PC-9 (cell line): Measurements from ENCODE around the gene PDE1C. TPM values are rescaled to one million over a fixed set of nuclear protein-coding genes. Genes with fewer than 3 reads are reported as not detected.

Experiments used
- BruUV-seq: library from RNA; stranded (reverse); fragments of 400-500 nt; replicated peaks from 2 replicates; lab custom pipeline; 2021; lab: Mats Ljungman, UMichigan
- CTCF ChIA-PET: fragments of 300-600 bp; sonication (Branson Sonifier 250); formaldehyde crosslinking; loops from one replicate; lab custom pipeline; 2022; ENCODE audit warnings: antibody characterized with exemption; lab: Charles Lee
- POLR2A ChIA-PET: fragments of 300-600 bp; sonication (Branson Sonifier 250); formaldehyde crosslinking; loops from one replicate; lab custom pipeline; 2022; ENCODE audit warnings: antibody characterized with exemption; ENCODE audit not compliant: unreplicated experiment; lab: Charles Lee
- DNase-seq, 2 experiments: peaks; one replicate each; pipeline versions ENCODE4 v3.0.0 to v3.0.0-alpha.2; 2015 to 2022; ENCODE audit warnings: mixed read lengths in 1 of 2
- H2AFZ ChIP-seq: fragments of 200-600 bp; sonication (generic); 2 replicates; pipeline ENCODE4 v1.8.1; 2017; ENCODE audit warnings: antibody characterized with exemption
- H3F3A ChIP-seq: fragments of 200-600 bp; sonication (generic); 2 replicates; pipeline ENCODE4 v1.8.1; 2017; ENCODE audit warnings: antibody characterized with exemption, mild to moderate bottlenecking, low read depth; ENCODE audit not compliant: insufficient read depth
- H3K27ac ChIP-seq: fragments of 200-600 bp; sonication (generic); 2 replicates; pipeline ENCODE4 v1.6.1; 2016; ENCODE audit warnings: mixed run types
- H3K27me3 ChIP-seq: fragments of 200-600 bp; sonication (generic); 2 replicates; pipeline ENCODE4 v1.6.1; 2016; ENCODE audit warnings: low read depth, mixed run types; ENCODE audit not compliant: insufficient read depth
- H3K36me3 ChIP-seq: fragments of 200-600 bp; sonication (generic); 2 replicates; pipeline ENCODE4 v1.6.1; 2016; ENCODE audit warnings: low read depth, mixed run types
- H3K4me1 ChIP-seq: fragments of 200-600 bp; sonication (generic); replicated peaks from 2 replicates; pipeline ENCODE4 v1.6.1; 2016; ENCODE audit warnings: mixed run types; ENCODE audit not compliant: insufficient read depth
- H3K4me2 ChIP-seq: fragments of 200-600 bp; sonication (generic); 2 replicates; pipeline ENCODE4 v1.6.1; 2017; ENCODE audit warnings: mixed run types
- H3K4me3 ChIP-seq: fragments of 200-600 bp; sonication (generic); 2 replicates; pipeline ENCODE4 v1.6.1; 2016; ENCODE audit warnings: mixed run types
- H3K79me2 ChIP-seq: fragments of 200-600 bp; sonication (generic); 2 replicates; pipeline ENCODE4 v1.6.1; 2017; ENCODE audit warnings: low read depth, mixed run types
- H3K9me2 ChIP-seq: fragments of 200-600 bp; sonication (generic); 2 replicates; pipeline ENCODE4 v1.8.1; 2017; ENCODE audit warnings: mild to moderate bottlenecking; ENCODE audit not compliant: insufficient read depth
- H3K9me3 ChIP-seq: fragments of 200-600 bp; sonication (generic); 2 replicates; pipeline ENCODE4 v1.8.1; 2016; ENCODE audit warnings: low read depth; ENCODE audit not compliant: insufficient read depth
- H4K20me1 ChIP-seq: fragments of 200-600 bp; sonication (generic); 2 replicates; pipeline ENCODE4 v1.8.1; 2017; ENCODE audit not compliant: insufficient read depth
- CTCF ChIP-seq: fragments of 200-600 bp; sonication (generic); conservative IDR thresholded peaks from 2 replicates; pipeline ENCODE4 v1.6.1; 2017; ENCODE audit warnings: mixed run types, antibody characterized with exemption, mild to moderate bottlenecking, moderate library complexity
- EZH2 ChIP-seq: fragments of 200-600 bp; sonication (generic); IDR thresholded peaks from 2 replicates; pipeline ENCODE4 v1.8.0; 2017; ENCODE audit warnings: antibody characterized with exemption, low read depth
- intact Hi-C: fragments of 100-400 bp; cut with micrococcal nuclease; formaldehyde crosslinking; loops from one replicate; pipeline ENCODE4 v1.10.0; 2022; ENCODE audit not compliant: unreplicated experiment
- total RNA-seq: library from RNA; stranded (reverse); gene quantifications from 2 replicates; pipeline ENCODE4 v1.2.3, GENCODE V29; 2021

Gene PDE1C
- total RNA-seq, 1 experiment from 2014 or later = 1.7 TPM

- no peak for TF ChIP-seq EZH2
- TF ChIP-seq CTCF = no peak
- no peak overlapping the region for H3K27ac ChIP-seq
- no peak overlapping the region for H2AFZ ChIP-seq
- no TSS peak for BruUV-seq
- no peaks in the 10 kb centered on the region for H3F3A ChIP-seq
- H3K4me3 ChIP-seq = no peak overlapping the region
- CTCF ChIA-PET = no interaction called here
- H4K20me1 ChIP-seq = no peaks in the 10 kb centered on the region
- H3K27me3 ChIP-seq = no peaks in the 10 kb centered on the region
- H3K4me2 ChIP-seq = no peak overlapping the region
- H3K9me3 ChIP-seq = no peaks in the 10 kb centered on the region
- H3K9me2 ChIP-seq = no peaks in the 10 kb centered on the region
- no peaks in the 10 kb centered on the region for H3K36me3 ChIP-seq
- DNase-seq = no peak
- POLR2A ChIA-PET = no interaction called here
- no peaks in the 10 kb centered on the region for H3K79me2 ChIP-seq
- no peaks in the 10 kb centered on the region for H3K4me1 ChIP-seq
- intact Hi-C loops = no loop called here
These were observed 151.4 kb downstream of the PDE1C start for GRCh38 chr7:31918706-31919393.

- no peak for DNase-seq
- Histone ChIP-seq H4K20me1 (no peaks in the 10 kb centered on the region), H3K4me1 (no peaks in the 10 kb centered on the region), H3K36me3 (no peaks in the 10 kb centered on the region), H2AFZ (no peak overlapping the region), H3K4me2 (no peak overlapping the region), H3K9me2 (no peaks in the 10 kb centered on the region), H3F3A (no peaks in the 10 kb centered on the region), H3K27ac (no peak overlapping the region), H3K79me2 (no peaks in the 10 kb centered on the region), H3K9me3 (no peaks in the 10 kb centered on the region), H3K27me3 (no peaks in the 10 kb centered on the region), H3K4me3 (no peak overlapping the region)
- no TSS peak for BruUV-seq
- intact Hi-C loops = no loop called here
- TF ChIP-seq EZH2 = no peak
- TF ChIP-seq CTCF = no peak
- ChIA-PET POLR2A (no interaction called here), CTCF (no interaction called here)
These were observed 153.0 kb downstream of the PDE1C start for GRCh38 chr7:31917256-31917655.

- Histone ChIP-seq H3K36me3 (no peaks in the 10 kb centered on the region), H3K79me2 (no peaks in the 10 kb centered on the region), H4K20me1 (no peaks in the 10 kb centered on the region), H3K27me3 (no peaks in the 10 kb centered on the region), H3K4me2 (no peak overlapping the region), H3K9me3 (no peaks in the 10 kb centered on the region), H3K4me1 (no peaks in the 10 kb centered on the region), H3K27ac (no peak overlapping the region), H2AFZ (no peak overlapping the region), H3F3A (no peaks in the 10 kb centered on the region), H3K9me2 (no peaks in the 10 kb centered on the region), H3K4me3 (no peak overlapping the region)
- CTCF ChIA-PET = no interaction called here
- POLR2A ChIA-PET = no interaction called here
- no peak for TF ChIP-seq EZH2
- TF ChIP-seq CTCF = no peak
- intact Hi-C loops = no loop called here
- no TSS peak for BruUV-seq
- no peak for DNase-seq
These were observed 160.0 kb downstream of the PDE1C start for GRCh38 chr7:31910191-31910590.
